H9 (cell line): Measurements from ENCODE around the gene KIAA1549. TPM values are rescaled to one million over a fixed set of nuclear protein-coding genes. Genes with fewer than 3 reads are reported as not detected.

ENCODE experiments used
- DNase-seq: peaks from one replicate; pipeline ENCODE4 v3.0.0-alpha.2; 2017
- H2AFZ ChIP-seq: one replicate; pipeline ENCODE4 v1.6.1; 2013; ENCODE audit warnings: mild to moderate bottlenecking, low read length, control low read depth, moderate library complexity
- H2AK5ac ChIP-seq: 2 replicates; pipeline ENCODE4 v1.6.1; 2013; ENCODE audit warnings: low read length, control low read depth, mixed read lengths; ENCODE audit not compliant: insufficient read length
- H2BK120ac ChIP-seq: one replicate; pipeline ENCODE4 v1.6.1; 2013; ENCODE audit warnings: low read depth, mild to moderate bottlenecking, low read length, control low read depth, inconsistent platforms; ENCODE audit not compliant: poor library complexity, severe bottlenecking
- H2BK12ac ChIP-seq: 2 replicates; pipeline ENCODE4 v1.6.1; 2013; ENCODE audit warnings: low read length, control low read depth, mixed read lengths, low read depth; ENCODE audit not compliant: insufficient read length
- H2BK15ac ChIP-seq: 2 replicates; pipeline ENCODE4 v1.6.1; 2013; ENCODE audit warnings: low read depth, low read length, control low read depth
- H2BK20ac ChIP-seq: one replicate; pipeline ENCODE4 v1.6.1; 2013; ENCODE audit warnings: low read depth, mild to moderate bottlenecking, low read length, control low read depth, inconsistent platforms; ENCODE audit not compliant: poor library complexity, severe bottlenecking
- H2BK5ac ChIP-seq: 2 replicates; pipeline ENCODE4 v1.6.1; 2013; ENCODE audit warnings: low read length, control low read depth, mixed read lengths; ENCODE audit not compliant: insufficient read length
- H3K14ac ChIP-seq: 2 replicates; pipeline ENCODE4 v1.6.1; 2013; ENCODE audit warnings: low read length, control low read depth; ENCODE audit not compliant: insufficient read depth
- H3K18ac ChIP-seq: 2 replicates; pipeline ENCODE4 v1.6.1; 2013; ENCODE audit warnings: low read depth, mild to moderate bottlenecking, mixed read lengths, low read length, control low read depth; ENCODE audit not compliant: insufficient read length
- H3K23ac ChIP-seq: 2 replicates; pipeline ENCODE4 v1.6.1; 2013; ENCODE audit warnings: low read length, control low read depth, mixed read lengths, low read depth; ENCODE audit not compliant: insufficient read length
- H3K23me2 ChIP-seq: 2 replicates; pipeline ENCODE4 v1.6.1; 2013; ENCODE audit warnings: low read depth, mild to moderate bottlenecking, mixed read lengths, low read length, control low read depth; ENCODE audit not compliant: insufficient read length, poor library complexity, severe bottlenecking
- H3K27ac ChIP-seq: 2 replicates; pipeline ENCODE4 v1.5.1; 2013; ENCODE audit warnings: low read length, control low read depth, mixed read lengths, low read depth; ENCODE audit not compliant: insufficient read length
- H3K27me3 ChIP-seq: 2 replicates; pipeline ENCODE4 v1.6.1; 2013; ENCODE audit warnings: low read length, control low read depth, inconsistent platforms; ENCODE audit not compliant: insufficient read depth
- H3K4ac ChIP-seq: 2 replicates; pipeline ENCODE4 v1.6.1; 2013; ENCODE audit warnings: low read depth, mild to moderate bottlenecking, control low read depth, inconsistent platforms, low read length, moderate library complexity
- H3K4me1 ChIP-seq: 2 replicates; pipeline ENCODE4 v1.6.1; 2013; ENCODE audit warnings: low read length, control low read depth, inconsistent platforms; ENCODE audit not compliant: insufficient read depth
- H3K4me2 ChIP-seq: 2 replicates; pipeline ENCODE4 v1.6.1; 2013; ENCODE audit warnings: low read length, control low read depth, mixed read lengths; ENCODE audit not compliant: insufficient read length, insufficient read depth
- H3K56ac ChIP-seq: 2 replicates; pipeline ENCODE4 v1.6.1; 2013; ENCODE audit warnings: low read depth, mild to moderate bottlenecking, mixed read lengths, low read length, control low read depth; ENCODE audit not compliant: insufficient read length
- H3K79me1 ChIP-seq: 2 replicates; pipeline ENCODE4 v1.6.1; 2013; ENCODE audit warnings: low read depth, mild to moderate bottlenecking, moderate library complexity, low read length, control low read depth, inconsistent platforms; ENCODE audit not compliant: insufficient read depth, poor library complexity, severe bottlenecking
- H3K79me2 ChIP-seq: 2 replicates; pipeline ENCODE4 v1.6.1; 2013; ENCODE audit warnings: low read length, control low read depth, inconsistent platforms; ENCODE audit not compliant: insufficient read depth
- H3K9ac ChIP-seq: 2 replicates; pipeline ENCODE4 v1.6.1; 2013; ENCODE audit warnings: low read length, control low read depth, mixed read lengths; ENCODE audit not compliant: insufficient read length; ENCODE audit errors: extremely low read depth
- H3K9me3 ChIP-seq: one replicate; pipeline ENCODE4 v1.6.1; 2013; ENCODE audit warnings: low read depth, low read length, inconsistent platforms; ENCODE audit not compliant: control insufficient read depth
- H3T11ph ChIP-seq: one replicate; pipeline ENCODE4 v1.6.1; 2013; ENCODE audit warnings: mild to moderate bottlenecking, low read length, control low read depth, inconsistent platforms
- H4K20me1 ChIP-seq: one replicate; pipeline ENCODE4 v1.6.1; 2013; ENCODE audit not compliant: control insufficient read depth, insufficient read length, insufficient read depth
- H4K5ac ChIP-seq: 2 replicates; pipeline ENCODE4 v1.6.1; 2013; ENCODE audit warnings: low read depth, mild to moderate bottlenecking, mixed read lengths, low read length, control low read depth; ENCODE audit not compliant: insufficient read length
- H4K8ac ChIP-seq: replicated peaks from 2 replicates; pipeline ENCODE4 v1.6.1; 2013; ENCODE audit warnings: low read length, control low read depth, mixed read lengths, low read depth; ENCODE audit not compliant: insufficient read length
- H4K91ac ChIP-seq: 2 replicates; pipeline ENCODE4 v1.6.1; 2013; ENCODE audit warnings: low read depth, mild to moderate bottlenecking, moderate library complexity, mixed read lengths, low read length, control low read depth; ENCODE audit not compliant: insufficient read length
- H3K27ac Mint-ChIP-seq, 3 experiments: 2 replicates in 2 of 3; 3 replicates in 1 of 3; pipeline ENCODE4 v1.8.0; 2020 to 2021; ENCODE audit warnings: mixed read lengths in 3 of 3, mild to moderate bottlenecking in 1 of 3, moderate library complexity in 1 of 3
- H3K27me3 Mint-ChIP-seq: 2 replicates; pipeline ENCODE4 v1.8.0; 2021; ENCODE audit warnings: low read depth, mild to moderate bottlenecking, moderate library complexity, mixed read lengths
- H3K36me3 Mint-ChIP-seq, 3 experiments: 2 replicates in 2 of 3; 3 replicates in 1 of 3; pipeline ENCODE4 v1.8.0; 2020 to 2021; ENCODE audit warnings: low read depth in 3 of 3, mixed read lengths in 3 of 3; ENCODE audit not compliant: insufficient read depth in 1 of 3
- H3K4me1 Mint-ChIP-seq, 2 experiments: 2 replicates each; pipeline ENCODE4 v1.8.0; 2020; ENCODE audit warnings: mixed read lengths in 2 of 2
- H3K4me3 Mint-ChIP-seq, 2 experiments: 2 replicates in 1 of 2; 3 replicates in 1 of 2; pipeline ENCODE4 v1.8.0; 2020 to 2021; ENCODE audit warnings: mild to moderate bottlenecking in 2 of 2, mixed read lengths in 2 of 2, moderate library complexity in 1 of 2
- H3K9me3 Mint-ChIP-seq, 2 experiments: 2 replicates in 1 of 2; 3 replicates in 1 of 2; pipeline ENCODE4 v1.8.0; 2020; ENCODE audit warnings: mild to moderate bottlenecking in 2 of 2, mixed read lengths in 2 of 2, moderate library complexity in 1 of 2
- CTCF ChIP-seq: fragments of 200-600 bp; sonication (generic); conservative IDR thresholded peaks from 3 replicates; pipeline ENCODE4 v1.8.0; 2021; ENCODE audit warnings: antibody characterized with exemption, mild to moderate bottlenecking
- WGBS: extraction: QIAGEN DNeasy Blood & Tissue Kit; methylation state at CpG from one replicate; pipeline ENCODE4 v1.1.7; 2013; ENCODE audit warnings: missing lambda C conversion rate, low lambda C conversion rate, mixed read lengths; ENCODE audit not compliant: insufficient read length; ENCODE audit errors: extremely low coverage; 5-methylcytosine and 5-hydroxymethylcytosine counted together
- total RNA-seq: library from RNA; stranded (reverse); gene quantifications from 2 replicates; pipeline ENCODE4 v1.2.1, GENCODE V29; 2021

The KIAA1549 gene
- total RNA-seq, 1 experiment from 2014 or later = 11.9 TPM

DNA sequence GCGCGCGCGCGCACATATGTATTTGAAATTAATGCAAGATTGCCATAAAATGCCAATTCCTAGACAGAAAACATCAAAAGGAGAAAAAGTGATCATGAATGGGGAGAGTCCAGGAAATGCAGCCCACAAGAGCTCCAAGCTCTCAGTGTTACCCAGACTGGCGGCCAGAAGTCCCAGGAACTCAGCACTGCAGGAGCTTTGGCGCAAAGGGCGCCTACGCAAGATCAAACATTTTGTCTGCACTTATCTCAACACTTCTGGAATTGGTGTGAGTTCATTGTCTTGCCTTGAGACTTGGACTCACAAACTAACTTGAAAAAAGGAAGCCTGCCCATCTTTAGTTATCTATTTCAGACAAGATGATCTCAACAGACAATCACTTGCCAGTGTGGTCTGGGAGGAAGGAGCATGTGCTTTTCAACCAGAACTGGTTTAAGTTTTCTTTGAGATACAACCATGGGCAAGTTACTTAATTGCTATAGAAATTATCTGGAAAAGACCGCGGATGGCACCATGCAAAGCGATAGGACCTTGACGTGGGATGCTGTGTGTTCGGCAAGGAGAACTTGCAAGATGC is 77.2 kb downstream of the KIAA1549 start:
- no CpG with 5 or more reads among the region's 14 CpGs for WGBS
- H3K4me3 Mint-ChIP-seq = no peak overlapping the region
- no peak overlapping the region for H3T11ph ChIP-seq

More for the DNA sequence above, 77.2 kb downstream of the KIAA1549 start:
- H3K79me1 ChIP-seq = no peaks in the 10 kb centered on the region
- no peak overlapping the region for H2BK20ac ChIP-seq
- H3K23ac ChIP-seq = no peak overlapping the region
- H3K23me2 ChIP-seq = no peaks in the 10 kb centered on the region
- Mint-ChIP-seq H3K4me1 (peaks cover 8% of the 10 kb centered on the region in 2 experiments), H3K9me3 (no peaks in the 10 kb centered on the region), H3K27ac (no peak overlapping the region), H3K36me3 (peaks cover 16 to 47% (median 38%) of the 10 kb centered on the region in 3 experiments; a peak in 6 of 7 replicates), H3K27me3 (no peaks in the 10 kb centered on the region)
- H4K5ac ChIP-seq = no peak overlapping the region
- no peak overlapping the region for H2BK12ac ChIP-seq
- no peaks in the 10 kb centered on the region for H3K79me2 ChIP-seq
- no peak overlapping the region for H3K18ac ChIP-seq
- H3K4ac ChIP-seq = no peak overlapping the region
- H4K20me1 ChIP-seq = no peaks in the 10 kb centered on the region
- no peak overlapping the region for H2AFZ ChIP-seq
- no peak overlapping the region for H2AK5ac ChIP-seq
- H2BK15ac ChIP-seq = no peak overlapping the region
- no peak for TF ChIP-seq CTCF
- H3K27ac ChIP-seq = no peak overlapping the region
- no peak overlapping the region for H4K8ac ChIP-seq
- no peaks in the 10 kb centered on the region for H3K27me3 ChIP-seq
- no peak for DNase-seq
- H2BK5ac ChIP-seq = no peak overlapping the region
- no peaks in the 10 kb centered on the region for H3K9me3 ChIP-seq
- no peak overlapping the region for H3K4me2 ChIP-seq
- H4K91ac ChIP-seq = no peak overlapping the region
- no peaks in the 10 kb centered on the region for H3K4me1 ChIP-seq
- no peak overlapping the region for H3K9ac ChIP-seq
- no peak overlapping the region for H3K56ac ChIP-seq
- no peak overlapping the region for H2BK120ac ChIP-seq
- no peak overlapping the region for H3K14ac ChIP-seq
